Astrocyte of the spinal cord (primary cell): ENCODE results near the gene GLIPR2.

Source experiments
- DNase-seq: peaks from one replicate; pipeline ENCODE4 v3.0.0; 2011; ENCODE audit warnings: low read depth, low spot score
- H3K4me3 ChIP-seq: 2 replicates; pipeline ENCODE4 v1.5.1; 2011; ENCODE audit warnings: low read depth, mild to moderate bottlenecking, low read length, moderate library complexity
- CTCF ChIP-seq: IDR thresholded peaks from 2 replicates; pipeline ENCODE4 v1.5.1; 2012; ENCODE audit warnings: low read depth, mild to moderate bottlenecking, low read length, inconsistent platforms
- in situ Hi-C: cut with HindIII; loops from 2 replicates; pipeline ENCODE4 v1.10.0; 2017; ENCODE audit warnings: low sequenced_read_pairs

The GLIPR2 gene

DNA sequence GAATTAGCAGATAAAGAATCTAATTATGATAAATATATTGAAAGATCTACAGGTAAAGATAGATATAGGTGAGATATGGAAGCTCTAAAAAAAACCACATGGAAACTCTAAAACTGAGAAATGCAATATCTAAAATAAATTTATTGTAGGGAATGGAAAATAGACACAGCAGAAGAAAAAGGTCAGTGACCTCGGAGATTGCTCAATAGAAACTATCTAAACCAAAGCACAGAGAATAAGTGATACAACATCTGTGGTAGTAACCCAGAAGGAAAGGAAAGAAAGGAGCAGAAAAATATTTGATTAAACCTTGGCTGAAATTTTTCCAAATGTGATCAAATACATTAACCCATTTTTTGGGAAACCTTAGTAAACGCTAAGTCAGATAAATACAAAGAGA lies 43.1 kb upstream of the GLIPR2 start:
- H3K4me3 ChIP-seq, result no peak overlapping the region
- TF ChIP-seq CTCF, result no peak
- in situ Hi-C loops, result no loop called here
- DNase-seq, result no peak

DNA sequence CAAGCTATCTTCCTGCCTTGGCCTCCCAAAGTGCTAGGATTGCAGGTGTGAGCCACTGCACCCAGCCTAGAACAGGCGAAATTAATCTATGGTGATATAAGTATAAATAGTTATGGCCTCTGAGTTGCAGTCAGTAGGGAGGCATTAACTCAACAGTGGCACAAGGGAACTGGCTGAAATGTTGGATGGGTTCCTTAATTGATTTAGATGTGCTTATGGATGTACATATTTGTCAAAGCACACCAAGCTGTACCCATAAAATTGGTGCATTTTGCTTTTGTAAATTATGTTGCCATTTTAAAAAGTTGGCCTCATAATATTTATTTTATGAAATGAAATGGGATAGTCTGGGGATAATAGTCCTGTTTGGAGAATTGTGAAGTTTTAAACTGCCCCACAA lies 36.8 kb upstream of the GLIPR2 start:
- DNase-seq, result no peak
- in situ Hi-C loops, result no loop called here
- no peak for TF ChIP-seq CTCF

DNA sequence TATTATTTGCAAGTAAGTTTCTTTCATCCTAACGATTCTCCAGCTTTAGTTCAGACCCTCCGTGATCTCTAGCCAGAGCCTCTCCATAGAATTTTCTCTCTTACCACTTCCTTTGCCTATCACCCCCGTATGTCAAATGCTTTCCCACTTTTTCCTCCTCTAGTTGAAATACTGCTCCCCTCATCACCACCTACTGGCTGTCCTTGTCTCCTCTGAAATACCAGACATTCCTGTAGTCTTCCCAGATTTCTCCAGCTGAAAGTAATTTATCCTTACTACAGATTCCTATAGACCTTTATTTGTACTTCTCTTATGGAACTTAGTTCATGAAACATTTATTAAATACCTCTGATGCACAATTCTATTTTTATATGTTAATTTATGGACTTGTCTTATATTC lies 36.0 kb upstream of the GLIPR2 start:
- no peak overlapping the region for H3K4me3 ChIP-seq
- peak; percentile 29 for DNase-seq
- in situ Hi-C loops, result no loop called here
- no peak for TF ChIP-seq CTCF

More for the DNA sequence above, 36.8 kb upstream of the GLIPR2 start:
- no peak overlapping the region for H3K4me3 ChIP-seq

GRCh38 chr9:36101916-36102741 lies 34.4 kb upstream of the GLIPR2 start:
- in situ Hi-C loops, result no loop called here
- TF ChIP-seq CTCF, result no peak
- H3K4me3 ChIP-seq, result no peak overlapping the region
- DNase-seq, result peak; percentile 97

DNA sequence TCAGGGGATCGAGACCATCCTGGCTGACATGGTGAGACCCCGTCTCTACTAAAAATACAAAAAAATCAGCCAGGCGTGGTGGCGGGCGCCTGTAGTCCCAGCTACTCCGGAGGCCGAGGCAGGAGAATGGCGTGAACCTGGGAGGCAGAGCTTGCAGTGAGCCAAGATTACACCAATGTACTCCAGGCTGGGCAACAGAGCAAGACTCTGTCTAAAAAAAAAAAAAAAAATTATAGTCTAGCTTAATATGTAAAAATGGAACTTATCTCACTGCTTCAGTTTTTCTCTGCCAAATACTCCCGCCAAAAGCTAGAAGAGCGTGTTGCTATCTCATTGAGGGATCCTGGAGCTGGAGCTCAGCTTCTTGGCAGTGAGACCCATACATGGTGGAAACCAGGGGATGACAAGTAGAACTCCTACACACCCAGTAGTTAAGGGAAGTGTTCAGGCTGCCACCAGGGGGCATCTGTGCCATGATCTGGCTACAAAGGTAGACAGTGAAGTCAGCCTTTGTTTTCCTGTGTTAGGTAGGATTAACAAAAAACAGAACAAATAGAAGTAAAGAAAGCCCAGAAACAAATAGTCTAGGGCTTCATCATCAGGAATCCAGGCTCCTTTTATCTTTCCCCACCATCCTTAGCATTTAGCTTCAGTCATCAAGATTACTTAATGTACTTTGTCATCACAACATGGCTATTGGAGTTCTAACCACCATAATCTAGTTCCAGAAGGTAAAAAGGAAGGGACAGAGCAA lies 33.6 kb upstream of the GLIPR2 start:
- TF ChIP-seq CTCF, result peak; percentile 63
- DNase-seq, result peak; percentile 65

GRCh38 chr9:36109071-36109470 lies 27.5 kb upstream of the GLIPR2 start:
- TF ChIP-seq CTCF, result no peak
- DNase-seq, result no peak
- in situ Hi-C loops, result no loop called here
- H3K4me3 ChIP-seq, result no peak overlapping the region

More for the DNA sequence above, 33.6 kb upstream of the GLIPR2 start:
- in situ Hi-C loops, result no loop called here
- H3K4me3 ChIP-seq, result no peak overlapping the region
